Body of pancreas (tissue), 4 donors: ENCODE data around the gene RTF1. TPM values are rescaled to one million over a fixed set of nuclear protein-coding genes. Genes with fewer than 3 reads are reported as not detected.

Experiments used
- ATAC-seq: fragments of 150-250 bp; one replicate; pipeline ENCODE4 v1.9.1; 2016
- DNase-seq, 4 donors: peaks; one replicate each; pipeline ENCODE4 v3.0.0-alpha.2; 2019
- H3K27ac ChIP-seq, 4 donors: fragments of 200-600 bp; sonication (generic); 1 replicate in 3 of 4; 2 replicates in 1 of 4; pipeline versions ENCODE4 v1.5.1 to v1.6.1; 2016 to 2019; ENCODE audit warnings: mild to moderate bottlenecking in 1 of 4, mixed read lengths in 1 of 4, moderate library complexity in 1 of 4
- H3K27me3 ChIP-seq, 2 donors: fragments of 200-600 bp; sonication (generic); one replicate each; pipeline ENCODE4 v1.6.0; 2016; ENCODE audit warnings: mild to moderate bottlenecking in 1 of 2
- H3K36me3 ChIP-seq, 2 donors: fragments of 200-600 bp; sonication (generic); replicated peaks in 1 of 2; 2 replicates each; pipeline ENCODE4 v1.5.1; 2016; ENCODE audit warnings: low read depth in 2 of 2; ENCODE audit not compliant: insufficient read depth in 1 of 2
- H3K4me1 ChIP-seq: fragments of 200-600 bp; sonication (generic); one replicate; pipeline ENCODE4 v1.6.0; 2016
- H3K4me3 ChIP-seq, 2 donors: fragments of 200-600 bp; sonication (generic); 1 replicate in 1 of 2; 2 replicates in 1 of 2; pipeline ENCODE4 v1.5.1; 2016 to 2019
- H3K9me3 ChIP-seq, 3 donors: fragments of 200-600 bp; sonication (generic); 1 replicate in 2 of 3; 2 replicates in 1 of 3; pipeline ENCODE4 v1.5.1; 2016
- CTCF ChIP-seq, 7 experiments: fragments of 450-650 bp in 4 of 7; fragments of 200-600 bp in 3 of 7; sonication (generic) in 3 of 7; IDR thresholded peaks; one replicate each; pipeline ENCODE4 v1.5.1; 2016 to 2019; ENCODE audit warnings: antibody characterized with exemption in 7 of 7
- POLR2A ChIP-seq, 3 donors: fragments of 450-650 bp; IDR thresholded peaks; one replicate each; pipeline ENCODE4 v1.6.1; 2016; ENCODE audit warnings: antibody characterized with exemption in 3 of 3, mild to moderate bottlenecking in 2 of 3
- WGBS, 2 donors: methylation state at CpG; one replicate each; pipeline ENCODE4 v1.1.5; 2017; 5-methylcytosine and 5-hydroxymethylcytosine counted together
- intact Hi-C: fragments of 100-400 bp; cut with DNase I; formaldehyde crosslinking; loops from one replicate; pipeline ENCODE4 v1.15.1; 2023
- total RNA-seq, 2 donors: library from RNA; depleted of rRNA; stranded (reverse); fragments of >200 nt; gene quantifications; one replicate each; pipeline ENCODE4 v1.1.0, GENCODE V29; 2016

Gene RTF1
- total RNA-seq, 2 donors from 2014 or later, result 10.9 to 22.1 TPM

- no peak for ATAC-seq
- no peaks in the 10 kb centered on the region for H3K9me3 ChIP-seq
- H3K4me1 ChIP-seq, result no peaks in the 10 kb centered on the region
- peaks cover 0 to 44% of the 10 kb centered on the region in 2 donors for H3K36me3 ChIP-seq
- no peak overlapping the region for H3K4me3 ChIP-seq
- no peak for TF ChIP-seq POLR2A (IDR thresholded peaks at IDR 0.05)
- no peak for TF ChIP-seq CTCF (IDR thresholded peaks at IDR 0.05)
- no peak for DNase-seq
- no peaks in the 10 kb centered on the region for H3K27me3 ChIP-seq
- no peak overlapping the region for H3K27ac ChIP-seq
- intact Hi-C loops, result no loop called here
- 85 to 86% methylated on average over 11 of the region's 11 CpGs for WGBS, 2 donors
These were observed 56.5 kb downstream of the RTF1 start for GRCh38 chr15:41473418-41473817.

- TF ChIP-seq POLR2A (IDR thresholded peaks at IDR 0.05), result no peak
- TF ChIP-seq CTCF (IDR thresholded peaks at IDR 0.05), result no peak
- H3K36me3 ChIP-seq, result peaks cover 0 to 48% of the 10 kb centered on the region in 2 donors
- WGBS, 2 donors, result 77 to 88% methylated on average over 6 to 8 of the region's 8 CpGs
- H3K9me3 ChIP-seq, result no peaks in the 10 kb centered on the region
- H3K27me3 ChIP-seq, result no peaks in the 10 kb centered on the region
- H3K27ac ChIP-seq, result no peak overlapping the region
- H3K4me3 ChIP-seq, result no peak overlapping the region
- intact Hi-C loops, result no loop called here
- ATAC-seq, result no peak
- DNase-seq, result no peak
- H3K4me1 ChIP-seq, result no peaks in the 10 kb centered on the region
These were observed 57.5 kb downstream of the RTF1 start for GRCh38 chr15:41474436-41474835.

- WGBS, 2 donors, result 64 to 90% methylated on average over 2 of the region's 2 CpGs
- DNase-seq (no peak), ATAC-seq (no peak)
- no peaks in the 10 kb centered on the region for H3K27me3 ChIP-seq
- H3K4me1 ChIP-seq, result no peaks in the 10 kb centered on the region
- intact Hi-C loops, result no loop called here
- H3K27ac ChIP-seq, result no peak overlapping the region
- no peak for TF ChIP-seq POLR2A (IDR thresholded peaks at IDR 0.05)
- H3K36me3 ChIP-seq, result peaks cover 0 to 49% of the 10 kb centered on the region in 2 donors
- H3K9me3 ChIP-seq, result no peaks in the 10 kb centered on the region
- no peak overlapping the region for H3K4me3 ChIP-seq
These were observed 58.0 kb downstream of the RTF1 start for GRCh38 chr15:41474941-41475340.

GRCh38 chr15:41476416-41477048, 59.6 kb downstream of the RTF1 start:
- DNase-seq, result no peak
- Histone ChIP-seq H3K4me3 (no peak overlapping the region), H3K36me3 (peaks cover 0 to 44% of the 10 kb centered on the region in 2 donors), H3K27me3 (no peaks in the 10 kb centered on the region), H3K4me1 (peaks cover under 1% of the 10 kb centered on the region), H3K27ac (no peak overlapping the region), H3K9me3 (no peaks in the 10 kb centered on the region)
- intact Hi-C loops, result no loop called here
- TF ChIP-seq POLR2A (IDR thresholded peaks at IDR 0.05) (no peak), CTCF (IDR thresholded peaks at IDR 0.05) (no peak)
- 82 to 86% methylated on average over 5 of the region's 5 CpGs for WGBS, 2 donors
- no peak for ATAC-seq

- no peak for DNase-seq
- no peak overlapping the region for H3K27ac ChIP-seq
- no peaks in the 10 kb centered on the region for H3K9me3 ChIP-seq
- H3K4me3 ChIP-seq, result no peak overlapping the region
- H3K36me3 ChIP-seq, result peaks cover 0 to 30% of the 10 kb centered on the region in 2 donors
- intact Hi-C loops, result no loop called here
- no peak for ATAC-seq
- peaks cover 9% of the 10 kb centered on the region for H3K4me1 ChIP-seq
- no peaks in the 10 kb centered on the region for H3K27me3 ChIP-seq
- TF ChIP-seq CTCF (IDR thresholded peaks at IDR 0.05) (no peak), POLR2A (IDR thresholded peaks at IDR 0.05) (no peak)
- 89 to 94% methylated on average over 12 of the region's 12 CpGs for WGBS, 2 donors
These were observed 63.7 kb downstream of the RTF1 start for GRCh38 chr15:41480396-41481140.
